Measurements from ENCODE around the gene TSPAN2. TPM values are rescaled to one million over a fixed set of nuclear protein-coding genes. Genes with fewer than 3 reads are reported as not detected.

TSPAN2 gene
- total RNA-seq, 2 donors from 2014 or later: 11.1 to 17.4 TPM

DNA sequence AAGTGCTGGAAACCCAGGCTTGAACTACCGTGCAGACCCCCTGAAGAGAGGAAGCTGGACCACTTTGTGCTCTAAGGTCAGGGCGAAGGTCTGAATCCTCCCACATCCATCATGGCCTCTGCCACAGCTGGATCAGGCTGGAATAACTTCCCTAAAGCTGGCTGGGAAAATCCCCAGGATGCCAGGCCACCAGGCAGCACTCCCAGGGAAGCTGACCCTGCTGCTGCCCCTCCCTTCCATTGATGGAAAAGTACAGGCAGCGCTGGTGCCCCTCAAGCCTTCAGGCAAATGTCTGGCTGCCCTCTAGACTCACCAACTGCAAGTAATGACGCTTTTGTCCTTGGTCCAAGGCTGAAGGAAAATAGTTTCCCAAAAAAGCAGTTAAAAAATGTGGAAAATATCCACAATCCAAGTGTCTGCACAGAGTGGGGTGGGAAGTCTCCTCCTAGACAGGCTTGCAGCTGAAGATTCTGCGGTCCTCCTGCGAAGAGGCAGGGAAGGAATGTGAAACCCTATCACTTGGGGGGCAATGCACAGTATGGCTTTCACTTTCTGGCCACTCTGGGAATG, 39.9 kb upstream of the TSPAN2 start:
- H3K36me3 ChIP-seq: no peaks in the 10 kb centered on the region
- TF ChIP-seq, protein P1, sequence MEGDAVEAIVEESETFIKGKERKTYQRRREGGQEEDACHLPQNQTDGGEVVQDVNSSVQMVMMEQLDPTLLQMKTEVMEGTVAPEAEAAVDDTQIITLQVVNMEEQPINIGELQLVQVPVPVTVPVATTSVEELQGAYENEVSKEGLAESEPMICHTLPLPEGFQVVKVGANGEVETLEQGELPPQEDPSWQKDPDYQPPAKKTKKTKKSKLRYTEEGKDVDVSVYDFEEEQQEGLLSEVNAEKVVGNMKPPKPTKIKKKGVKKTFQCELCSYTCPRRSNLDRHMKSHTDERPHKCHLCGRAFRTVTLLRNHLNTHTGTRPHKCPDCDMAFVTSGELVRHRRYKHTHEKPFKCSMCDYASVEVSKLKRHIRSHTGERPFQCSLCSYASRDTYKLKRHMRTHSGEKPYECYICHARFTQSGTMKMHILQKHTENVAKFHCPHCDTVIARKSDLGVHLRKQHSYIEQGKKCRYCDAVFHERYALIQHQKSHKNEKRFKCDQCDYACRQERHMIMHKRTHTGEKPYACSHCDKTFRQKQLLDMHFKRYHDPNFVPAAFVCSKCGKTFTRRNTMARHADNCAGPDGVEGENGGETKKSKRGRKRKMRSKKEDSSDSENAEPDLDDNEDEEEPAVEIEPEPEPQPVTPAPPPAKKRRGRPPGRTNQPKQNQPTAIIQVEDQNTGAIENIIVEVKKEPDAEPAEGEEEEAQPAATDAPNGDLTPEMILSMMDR (IDR thresholded peaks at IDR 0.05): no peak
- peaks cover 0 to 4% of the 10 kb centered on the region in 2 donors for H3K9me3 ChIP-seq
- H3K27me3 ChIP-seq: no peaks in the 10 kb centered on the region
- DNase-seq (ENCODE audit: low spot score): no peak
- H3K27ac ChIP-seq: no peak overlapping the region
- H3K4me1 ChIP-seq: no peaks in the 10 kb centered on the region
- no peak overlapping the region for H3K4me3 ChIP-seq

DNA sequence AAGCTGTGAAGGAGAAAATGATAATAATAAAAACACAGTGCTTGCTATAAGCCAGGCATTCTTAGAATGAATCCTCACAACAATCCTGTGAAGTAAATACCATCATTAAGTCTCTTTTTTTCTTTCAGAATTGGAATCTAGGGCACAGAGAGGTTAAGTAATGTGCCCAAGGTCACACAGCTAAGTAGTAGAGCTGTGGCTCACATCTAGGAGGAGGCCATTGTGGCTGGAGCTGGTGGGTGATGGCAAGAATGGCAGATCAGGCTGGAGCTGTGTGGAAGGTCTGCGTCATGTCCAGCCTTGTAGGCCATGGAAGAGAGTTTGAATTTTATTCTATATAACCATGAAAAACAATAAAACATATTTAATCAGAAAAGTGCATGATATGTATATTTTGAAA, 38.2 kb upstream of the TSPAN2 start:
- Histone ChIP-seq H3K27me3 (no peaks in the 10 kb centered on the region), H3K4me3 (no peak overlapping the region), H3K9me3 (peaks cover 0 to 21% of the 10 kb centered on the region in 2 donors), H3K27ac (no peak overlapping the region), H3K36me3 (no peaks in the 10 kb centered on the region), H3K4me1 (no peaks in the 10 kb centered on the region)
- TF ChIP-seq, protein P1 (IDR thresholded peaks at IDR 0.05): no peak
- no peak for DNase-seq (ENCODE audit: low spot score)

DNA sequence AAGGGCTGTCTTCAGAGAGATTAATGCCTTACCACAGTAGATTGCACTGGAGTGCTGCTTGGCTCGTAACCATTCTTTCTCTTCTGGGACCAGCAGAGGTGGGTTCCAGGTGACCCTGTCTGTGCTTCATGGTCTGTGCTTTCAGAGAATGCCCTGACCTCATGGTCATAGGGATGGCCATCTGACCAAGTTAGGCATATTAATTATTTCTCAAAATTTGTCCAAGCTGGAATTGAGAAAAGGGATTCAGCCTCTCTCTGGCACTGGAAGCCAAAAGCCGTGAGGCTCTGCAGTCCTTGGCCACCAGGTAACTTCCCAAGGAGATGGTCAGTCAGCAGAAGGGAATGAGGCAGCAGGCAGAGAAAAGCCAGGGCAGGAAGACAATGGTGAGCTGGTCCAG, 37.2 kb upstream of the TSPAN2 start:
- Histone ChIP-seq H3K4me1 (no peaks in the 10 kb centered on the region), H3K27me3 (no peaks in the 10 kb centered on the region), H3K4me3 (no peak overlapping the region), H3K9me3 (peaks cover 0 to 31% of the 10 kb centered on the region in 2 donors), H3K27ac (no peak overlapping the region), H3K36me3 (no peaks in the 10 kb centered on the region)
- TF ChIP-seq, protein P1 (IDR thresholded peaks at IDR 0.05): no peak
- no peak for DNase-seq (ENCODE audit: low spot score)

DNA sequence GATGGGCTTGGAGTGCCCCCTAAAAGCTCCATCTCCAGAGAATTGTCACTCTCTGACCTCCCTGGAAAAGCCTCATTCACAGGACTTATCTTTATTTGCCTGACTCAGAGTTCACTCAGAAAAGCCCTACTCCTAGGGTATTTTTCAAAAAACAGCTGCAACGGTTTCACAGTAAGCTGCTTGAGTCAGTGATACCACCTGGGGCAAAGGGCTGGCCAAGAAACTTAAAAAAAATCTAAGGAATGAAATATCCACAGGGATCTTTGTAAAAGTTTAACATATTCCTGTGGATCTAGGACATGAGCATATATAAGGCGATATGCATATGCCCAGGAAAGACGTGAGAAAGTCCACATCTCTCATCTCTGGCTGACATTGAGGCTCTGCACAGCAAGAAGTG, 33.8 kb upstream of the TSPAN2 start:
- no peak overlapping the region for H3K27ac ChIP-seq
- H3K36me3 ChIP-seq: no peaks in the 10 kb centered on the region
- no peaks in the 10 kb centered on the region for H3K27me3 ChIP-seq
- no peak overlapping the region for H3K4me3 ChIP-seq
- no peaks in the 10 kb centered on the region for H3K4me1 ChIP-seq
- no peak for DNase-seq (ENCODE audit: low spot score)
- peaks cover 0 to 42% of the 10 kb centered on the region in 2 donors for H3K9me3 ChIP-seq
- TF ChIP-seq, protein P1 (IDR thresholded peaks at IDR 0.05): no peak

DNA sequence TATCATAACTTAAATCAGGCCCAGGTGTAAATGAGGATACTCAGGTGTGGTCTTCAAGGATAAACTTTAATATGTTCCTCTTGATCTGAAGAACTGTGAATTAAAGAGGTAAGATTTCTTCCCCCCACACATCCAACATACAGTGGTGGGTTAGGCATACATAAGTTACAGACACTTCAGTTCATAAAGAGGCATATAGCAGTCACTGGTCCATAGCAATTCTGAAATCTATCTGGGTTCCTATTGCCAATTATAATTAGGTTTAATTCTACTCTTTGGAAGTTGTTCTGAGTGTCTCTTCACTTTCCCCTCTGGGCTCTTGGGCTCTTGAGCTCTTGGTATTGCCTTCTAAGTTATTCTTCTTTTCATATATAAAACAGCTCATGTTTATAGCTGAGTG, 32.5 kb upstream of the TSPAN2 start:
- Histone ChIP-seq H3K4me1 (no peaks in the 10 kb centered on the region), H3K27me3 (no peaks in the 10 kb centered on the region), H3K27ac (no peak overlapping the region), H3K9me3 (peaks cover 0 to 42% of the 10 kb centered on the region in 2 donors), H3K36me3 (no peaks in the 10 kb centered on the region), H3K4me3 (no peak overlapping the region)
- TF ChIP-seq, protein P1 (IDR thresholded peaks at IDR 0.05): no peak
- no peak for DNase-seq (ENCODE audit: low spot score)

DNA sequence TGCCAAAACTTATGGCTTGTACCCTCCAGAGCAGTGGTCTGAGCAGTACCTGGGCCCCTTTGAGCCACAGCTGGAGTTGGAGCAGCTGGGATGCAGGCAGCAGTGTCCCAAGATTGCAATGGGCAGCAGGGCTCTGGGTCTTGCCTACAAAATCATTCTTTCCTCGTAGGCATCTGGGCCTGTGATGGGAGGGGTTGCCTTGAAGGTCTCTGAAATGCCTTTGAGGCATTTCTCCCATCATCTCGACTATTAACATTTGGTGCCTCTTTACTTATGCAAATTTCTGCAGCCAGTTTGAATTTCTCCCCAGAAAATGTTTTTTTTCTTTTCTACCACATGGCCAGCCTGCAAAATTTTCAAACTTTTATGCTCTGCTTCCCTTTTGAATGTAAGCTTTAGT, 31.0 kb upstream of the TSPAN2 start:
- TF ChIP-seq, protein P1 (IDR thresholded peaks at IDR 0.05): no peak
- Histone ChIP-seq H3K27ac (no peak overlapping the region), H3K27me3 (no peaks in the 10 kb centered on the region), H3K4me3 (no peak overlapping the region), H3K4me1 (no peaks in the 10 kb centered on the region), H3K36me3 (no peaks in the 10 kb centered on the region), H3K9me3 (peaks cover 0 to 42% of the 10 kb centered on the region in 2 donors)
- DNase-seq (ENCODE audit: low spot score): no peak
